T-cell (primary cell): ENCODE results near the gene CKB. TPM values are rescaled to one million over a fixed set of nuclear protein-coding genes. Genes with fewer than 3 reads are reported as not detected.

Source experiments
- ATAC-seq, 4 experiments: fragments of 200-7000 bp in 3 of 4; fragments of 150-1000 bp in 1 of 4; cut with Tn5 transposase; replicated peaks in 1 of 4; 1 replicate in 3 of 4; 2 replicates in 1 of 4; pipeline ENCODE4 v1.10.0; 2021; ENCODE audit warnings: moderate library complexity in 3 of 4, mild to moderate bottlenecking in 2 of 4, moderate number of reproducible peaks in 1 of 4
- CTCF ChIA-PET, 2 donors: fragments of 300-600 bp; sonication (Branson Sonifier 250); formaldehyde crosslinking; loops; one replicate each; lab custom pipeline; 2022; ENCODE audit warnings: antibody characterized with exemption in 2 of 2; lab: Charles Lee
- POLR2A ChIA-PET, 2 donors: fragments of 300-600 bp; sonication (Branson Sonifier 250); formaldehyde crosslinking; loops; one replicate each; lab custom pipeline; 2022; ENCODE audit warnings: antibody characterized with exemption in 2 of 2; lab: Charles Lee
- DNase-seq, 35 experiments: peaks; one replicate each; pipeline versions ENCODE4 v3.0.0 to v3.0.0-alpha.2; 2013 to 2023
- H3K27ac ChIP-seq: one replicate; pipeline ENCODE4 v1.5.1; 2013; ENCODE audit warnings: low read length
- H3K27me3 ChIP-seq, 2 experiments: replicated peaks in 1 of 2; 1 replicate in 1 of 2; 2 replicates in 1 of 2; pipeline versions ENCODE4 v1.6.1 to v1.7.0; 2013; ENCODE audit warnings: low read length in 1 of 2, mixed read lengths in 1 of 2; ENCODE audit not compliant: control insufficient read depth in 2 of 2, insufficient read depth in 2 of 2; ENCODE audit errors: extremely low read depth in 1 of 2
- H3K36me3 ChIP-seq, 2 donors: 1 replicate in 1 of 2; 2 replicates in 1 of 2; pipeline versions ENCODE4 v1.6.1 to v1.7.0; 2013; ENCODE audit warnings: low read length in 1 of 2; ENCODE audit not compliant: control insufficient read depth in 2 of 2, insufficient read depth in 1 of 2; ENCODE audit errors: extremely low read depth in 1 of 2
- H3K4me1 ChIP-seq, 2 experiments: 1 replicate in 1 of 2; 2 replicates in 1 of 2; pipeline versions ENCODE4 v1.6.1 to v1.7.0; 2013; ENCODE audit warnings: low read length in 2 of 2, mixed read lengths in 1 of 2; ENCODE audit not compliant: insufficient read depth in 2 of 2, control insufficient read depth in 1 of 2; ENCODE audit errors: extremely low read depth in 1 of 2
- H3K4me3 ChIP-seq, 2 donors: 1 replicate in 1 of 2; 2 replicates in 1 of 2; pipeline versions ENCODE4 v1.5.1 to v1.7.0; 2013; ENCODE audit warnings: mild to moderate bottlenecking in 2 of 2, low read length in 1 of 2, moderate library complexity in 1 of 2; ENCODE audit not compliant: control insufficient read depth in 1 of 2; ENCODE audit errors: extremely low read depth in 1 of 2
- H3K9me3 ChIP-seq: 2 replicates; pipeline ENCODE4 v1.7.0; 2013
- H3K27ac Mint-ChIP-seq, 2 donors: one replicate each; pipeline ENCODE4 v1.8.0; 2020 to 2021; ENCODE audit warnings: mild to moderate bottlenecking in 2 of 2, mixed read lengths in 2 of 2
- H3K27me3 Mint-ChIP-seq, 2 donors: one replicate each; pipeline ENCODE4 v1.8.0; 2021 to 2022; ENCODE audit warnings: mixed read lengths in 2 of 2
- H3K36me3 Mint-ChIP-seq: one replicate; pipeline ENCODE4 v1.8.0; 2021; ENCODE audit warnings: mixed read lengths
- H3K4me1 Mint-ChIP-seq, 3 donors: one replicate each; pipeline ENCODE4 v1.8.0; 2020 to 2022; ENCODE audit warnings: mixed read lengths in 3 of 3, mild to moderate bottlenecking in 1 of 3
- H3K4me3 Mint-ChIP-seq, 3 donors: one replicate each; pipeline ENCODE4 v1.8.0; 2020 to 2022; ENCODE audit warnings: mild to moderate bottlenecking in 3 of 3, mixed read lengths in 3 of 3, moderate library complexity in 3 of 3
- H3K9me3 Mint-ChIP-seq, 3 donors: one replicate each; pipeline ENCODE4 v1.8.0; 2020 to 2022; ENCODE audit warnings: mixed read lengths in 3 of 3
- WGBS: methylation state at CpG from one replicate; pipeline ENCODE4 v1.1.5; 2013; ENCODE audit warnings: missing lambda C conversion rate; ENCODE audit not compliant: insufficient coverage; 5-methylcytosine and 5-hydroxymethylcytosine counted together
- total RNA-seq, 35 experiments: library from RNA in 6 of 35; stranded (reverse) in 6 of 35; fragments of 120-200 nt in 1 of 35; gene quantifications; one replicate each; pipeline versions ENCODE4 v1.2.1 to v1.2.4 and lab custom pipeline; 2013 to 2026

CKB gene
- total RNA-seq, 5 donors from 2014 or later (not counting 1 experiment from before 2014, with no cell fraction given), result 4.7 to 7.6 (median 6.6) TPM

DNA sequence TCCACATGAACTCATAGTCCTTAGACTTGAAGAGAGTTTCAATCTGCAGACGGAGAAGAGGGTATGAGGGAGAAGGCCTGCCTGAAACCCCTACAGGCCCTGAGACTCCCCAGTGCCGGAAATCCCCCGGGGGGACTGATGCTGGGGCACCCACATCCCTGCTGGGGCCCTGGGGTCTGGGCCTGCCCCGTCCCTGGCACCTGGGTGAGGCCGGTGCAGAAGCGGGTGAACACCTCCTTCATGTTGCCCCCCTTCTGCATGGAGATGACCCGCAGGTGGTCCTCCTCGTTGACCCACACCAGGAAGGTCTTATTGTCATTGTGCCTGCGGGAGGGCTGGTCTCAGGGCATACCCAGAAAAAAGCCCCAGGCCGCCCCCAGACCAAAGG lies 2.4 kb downstream of the CKB start:
- Histone ChIP-seq H3K36me3 (no peaks in the 10 kb centered on the region), H3K4me3 (no peak overlapping the region), H3K9me3 (no peaks in the 10 kb centered on the region), H3K4me1 (peaks cover 2 to 45% of the 10 kb centered on the region in 2 experiments), H3K27ac (no peak overlapping the region), H3K27me3 (peaks cover 3 to 58% of the 10 kb centered on the region in 2 experiments)
- Mint-ChIP-seq H3K4me1 (peaks cover 8 to 15% (median 10%) of the 10 kb centered on the region in 3 donors), H3K9me3 (no peaks in the 10 kb centered on the region), H3K27ac (no peak overlapping the region), H3K27me3 (peaks cover 6 to 12% of the 10 kb centered on the region in 2 donors), H3K36me3 (no peaks in the 10 kb centered on the region), H3K4me3 (peak overlapping the region; percentile 55 to 63 (median 56))
- ChIA-PET POLR2A (no interaction called here), CTCF (interaction anchor here in 1 of 2 donors (0.6 to 1.1 kb wide), 2 partner anchors 31 to 44 kb away, joined by 3 to 4 read pairs; no protein-coding TSS in a partner anchor)
- 74% methylated on average over 10 of the region's 10 CpGs for WGBS
- DNase-seq (no peak), ATAC-seq (no peak)

DNA sequence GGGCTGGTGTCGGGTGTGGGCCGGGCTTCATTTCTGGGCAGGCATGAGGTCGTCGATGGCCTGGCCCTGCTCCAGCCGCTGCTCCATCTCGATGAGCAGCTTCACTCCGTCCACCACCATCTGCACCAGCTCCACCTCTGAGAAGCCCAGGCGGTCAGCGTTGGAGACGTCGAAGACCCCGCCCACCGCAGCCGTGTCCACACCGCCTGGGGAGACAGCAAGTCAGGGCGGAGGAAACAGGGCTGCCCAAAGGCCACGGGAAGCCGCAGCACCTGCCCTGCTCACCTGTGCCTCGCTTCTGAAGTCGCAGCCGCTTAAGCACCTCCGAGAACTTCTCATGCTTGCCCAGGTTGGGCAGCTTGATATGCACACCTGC lies 2.8 kb downstream of the CKB start:
- Histone ChIP-seq H3K27me3 (peaks cover 3 to 58% of the 10 kb centered on the region in 2 experiments), H3K4me1 (peaks cover 2 to 45% of the 10 kb centered on the region in 2 experiments), H3K36me3 (no peaks in the 10 kb centered on the region), H3K4me3 (peak overlapping the region in 1 of 2 donors; percentile 15), H3K9me3 (no peaks in the 10 kb centered on the region), H3K27ac (no peak overlapping the region)
- Mint-ChIP-seq H3K4me3 (peak overlapping the region; percentile 55 to 66 (median 63)), H3K27me3 (peaks cover 6 to 12% of the 10 kb centered on the region in 2 donors), H3K36me3 (no peaks in the 10 kb centered on the region), H3K27ac (no peak overlapping the region), H3K4me1 (peaks cover 8 to 12% (median 10%) of the 10 kb centered on the region in 3 donors), H3K9me3 (no peaks in the 10 kb centered on the region)
- DNase-seq, result no peak
- 91% methylated on average over 18 of the region's 22 CpGs for WGBS
- no peak for ATAC-seq
- POLR2A ChIA-PET, result no interaction called here
- CTCF ChIA-PET, result interaction anchor here (0.6 to 1.1 kb wide), 3 partner anchors 11 to 44 kb away, joined by 3 to 4 read pairs (median 3); no protein-coding TSS in a partner anchor

DNA sequence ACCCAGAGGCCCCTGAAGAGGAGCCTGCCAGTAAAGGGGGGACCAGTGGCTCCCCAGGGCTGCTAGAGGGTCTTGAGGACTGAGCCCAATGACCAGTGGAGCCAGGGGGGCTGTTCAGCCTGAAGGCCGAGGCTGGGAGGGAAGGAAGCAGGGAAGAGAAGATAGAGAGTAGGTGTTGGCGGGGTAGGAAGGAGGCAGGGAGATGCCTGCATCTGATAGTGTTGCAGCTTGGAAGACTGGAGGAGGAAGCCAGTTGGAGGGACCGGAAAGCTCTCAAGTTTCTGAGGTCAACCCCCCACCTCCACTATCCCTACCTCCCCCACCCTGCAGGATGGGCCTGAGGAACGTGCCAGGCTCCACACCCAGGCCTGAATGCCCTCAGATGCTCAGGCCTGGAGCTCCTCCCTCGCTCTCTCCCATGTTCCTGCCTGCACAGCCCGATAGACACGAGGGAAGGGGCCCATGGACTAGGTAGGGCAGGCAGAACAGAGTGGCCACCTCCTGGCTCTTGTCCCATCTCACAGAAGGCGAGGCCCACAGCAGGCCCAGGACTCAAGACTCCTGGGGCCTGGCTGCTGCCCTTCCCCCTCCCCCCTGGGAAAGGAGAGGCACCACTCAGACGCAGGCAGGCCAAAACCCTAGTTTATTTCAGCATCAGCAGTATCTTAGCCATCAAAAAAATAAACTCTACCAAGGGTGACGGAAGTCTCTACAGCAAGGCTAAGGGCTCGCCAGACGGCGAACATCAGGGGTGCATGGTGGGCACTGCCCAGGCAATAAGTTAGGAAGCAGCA lies 3.4 kb downstream of the CKB start:
- 46% methylated on average over 10 of the region's 13 CpGs for WGBS
- Histone ChIP-seq H3K27ac (no peak overlapping the region), H3K9me3 (no peaks in the 10 kb centered on the region), H3K36me3 (no peaks in the 10 kb centered on the region), H3K4me3 (no peak overlapping the region), H3K27me3 (peaks cover 3 to 55% of the 10 kb centered on the region in 2 experiments), H3K4me1 (peaks cover 2 to 45% of the 10 kb centered on the region in 2 experiments)
- H3K27ac Mint-ChIP-seq, result no peak overlapping the region
- CTCF ChIA-PET, result interaction anchor here (0.5 to 1.7 kb wide), 5 partner anchors 10 to 60 kb away, joined by 3 to 5 read pairs (median 4); no protein-coding TSS in a partner anchor
- DNase-seq (no peak), ATAC-seq (no peak)
- no peaks in the 10 kb centered on the region for H3K9me3 Mint-ChIP-seq
- H3K4me3 Mint-ChIP-seq, result peak overlapping the region; percentile 55 to 66 (median 63)
- peaks cover 10 to 17% (median 11%) of the 10 kb centered on the region in 3 donors for H3K4me1 Mint-ChIP-seq
- peaks cover 6 to 12% of the 10 kb centered on the region in 2 donors for H3K27me3 Mint-ChIP-seq
- H3K36me3 Mint-ChIP-seq, result no peaks in the 10 kb centered on the region
- POLR2A ChIA-PET, result no interaction called here

DNA sequence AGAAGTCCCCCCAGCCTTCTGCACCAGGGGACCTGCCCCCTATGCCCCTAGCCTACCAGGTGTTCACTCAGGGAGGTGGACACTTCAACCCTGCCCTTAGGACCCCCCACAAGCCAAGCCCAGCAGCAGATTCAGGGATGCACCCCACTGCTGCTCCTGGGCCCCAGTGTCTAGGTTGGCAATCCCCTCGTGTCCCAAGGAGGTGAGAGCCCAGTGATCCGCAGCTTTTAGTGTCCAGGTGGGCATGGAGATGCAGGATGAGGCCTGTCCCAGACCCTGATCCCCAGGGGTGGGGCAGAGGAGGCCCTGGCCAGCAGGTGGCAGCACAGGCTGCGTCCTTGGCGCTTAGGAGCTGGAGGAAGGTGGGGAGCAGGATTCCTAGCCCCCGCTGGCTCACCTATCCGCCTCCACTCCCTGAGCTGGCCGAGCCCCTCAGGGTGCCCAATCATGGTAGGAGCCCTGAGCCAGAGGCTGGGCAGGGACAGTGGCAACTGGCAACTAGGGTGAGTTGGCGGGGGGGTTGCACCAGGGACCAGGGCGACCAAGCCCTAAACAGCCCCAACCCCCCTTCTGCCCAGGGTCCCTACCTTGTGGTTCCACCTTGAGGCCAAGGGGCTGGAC lies 4.1 kb downstream of the CKB start:
- H3K9me3 ChIP-seq, result no peaks in the 10 kb centered on the region
- ChIA-PET CTCF (interaction anchor here (0.5 to 1.7 kb wide), 4 partner anchors 25 to 59 kb away, joined by 3 to 5 read pairs (median 4); no protein-coding TSS in a partner anchor), POLR2A (no interaction called here)
- Mint-ChIP-seq H3K27ac (no peak overlapping the region), H3K27me3 (peaks cover under 1 to 9% of the 10 kb centered on the region in 2 donors), H3K36me3 (no peaks in the 10 kb centered on the region), H3K4me1 (peaks cover 10 to 17% (median 11%) of the 10 kb centered on the region in 3 donors), H3K9me3 (no peaks in the 10 kb centered on the region), H3K4me3 (peak overlapping the region in 1 of 3 donors; percentile 63)
- DNase-seq, result peak in 29 of 35 experiments; percentile 20 to 75 (median 50)
- peak in 3 of 4 experiments; percentile 25 to 43 (median 36) for ATAC-seq
- WGBS, result 48% methylated on average over 7 of the region's 9 CpGs
- no peak overlapping the region for H3K4me3 ChIP-seq
- H3K4me1 ChIP-seq, result peaks cover 2 to 45% of the 10 kb centered on the region in 2 experiments
- H3K36me3 ChIP-seq, result no peaks in the 10 kb centered on the region
- H3K27me3 ChIP-seq, result peaks cover under 1 to 48% of the 10 kb centered on the region in 2 experiments
- H3K27ac ChIP-seq, result no peak overlapping the region

DNA sequence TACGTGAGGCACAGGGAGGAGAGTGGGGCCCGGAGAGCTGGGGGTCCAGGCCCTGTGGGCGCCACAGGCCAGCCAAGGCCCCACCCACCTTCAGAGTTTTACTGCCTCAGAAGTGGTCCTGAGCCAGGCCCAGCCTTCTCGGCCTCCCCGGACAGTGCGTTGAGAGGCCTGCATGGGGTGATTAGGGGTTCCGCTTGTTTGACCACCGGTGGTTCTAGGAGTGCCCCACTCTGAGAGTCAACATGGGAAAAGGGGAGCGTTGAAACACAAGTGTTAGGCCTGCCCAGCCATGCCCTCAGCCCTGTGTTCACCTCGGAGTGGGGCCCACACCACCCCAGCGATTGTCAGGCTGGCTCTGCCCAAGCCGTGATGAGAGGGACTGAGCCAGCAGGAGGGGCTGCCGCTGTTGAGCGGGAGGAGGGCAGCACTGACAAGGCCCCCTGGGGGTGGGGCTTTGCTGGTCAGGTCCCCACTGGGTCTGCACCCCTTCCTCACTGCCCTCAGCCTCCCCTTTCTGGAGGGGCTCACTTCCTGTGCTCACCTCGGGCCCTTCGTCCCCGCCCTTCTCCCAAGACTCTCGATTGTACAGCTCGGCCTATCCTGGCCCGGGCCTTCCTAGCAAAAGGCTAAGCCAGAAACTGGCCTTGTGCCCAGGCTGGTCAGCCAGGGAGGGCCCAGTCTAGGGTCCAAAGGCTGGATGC lies 4.8 kb downstream of the CKB start:
- DNase-seq, result no peak
- H3K36me3 ChIP-seq, result no peaks in the 10 kb centered on the region
- Mint-ChIP-seq H3K9me3 (no peaks in the 10 kb centered on the region), H3K4me1 (peaks cover 10 to 17% (median 10%) of the 10 kb centered on the region in 3 donors), H3K27me3 (peaks cover 0 to 7% of the 10 kb centered on the region in 2 donors), H3K4me3 (no peak overlapping the region), H3K27ac (no peak overlapping the region), H3K36me3 (no peaks in the 10 kb centered on the region)
- ChIA-PET CTCF (interaction anchor here in 1 of 2 donors (1.2 to 1.7 kb wide), 2 partner anchors 25 to 41 kb away, joined by 4 to 5 read pairs; no protein-coding TSS in a partner anchor), POLR2A (no interaction called here)
- ATAC-seq, result no peak
- H3K27ac ChIP-seq, result no peak overlapping the region
- H3K9me3 ChIP-seq, result no peaks in the 10 kb centered on the region
- peaks cover 0 to 42% of the 10 kb centered on the region in 2 experiments for H3K27me3 ChIP-seq
- H3K4me3 ChIP-seq, result no peak overlapping the region
- H3K4me1 ChIP-seq, result peaks cover 2 to 40% of the 10 kb centered on the region in 2 experiments
- WGBS, result 73% methylated on average over 17 of the region's 20 CpGs
